ENCODE data around the gene TTC33. TPM values are rescaled to one million over a fixed set of nuclear protein-coding genes. Genes with fewer than 3 reads are reported as not detected.

The TTC33 gene
- total and polyA plus RNA-seq, 2 of the 13 experiments (the other 11 are each of a cell fraction or from before 2014, with no cell fraction given), result 4.5 to 20.0 TPM

DNA sequence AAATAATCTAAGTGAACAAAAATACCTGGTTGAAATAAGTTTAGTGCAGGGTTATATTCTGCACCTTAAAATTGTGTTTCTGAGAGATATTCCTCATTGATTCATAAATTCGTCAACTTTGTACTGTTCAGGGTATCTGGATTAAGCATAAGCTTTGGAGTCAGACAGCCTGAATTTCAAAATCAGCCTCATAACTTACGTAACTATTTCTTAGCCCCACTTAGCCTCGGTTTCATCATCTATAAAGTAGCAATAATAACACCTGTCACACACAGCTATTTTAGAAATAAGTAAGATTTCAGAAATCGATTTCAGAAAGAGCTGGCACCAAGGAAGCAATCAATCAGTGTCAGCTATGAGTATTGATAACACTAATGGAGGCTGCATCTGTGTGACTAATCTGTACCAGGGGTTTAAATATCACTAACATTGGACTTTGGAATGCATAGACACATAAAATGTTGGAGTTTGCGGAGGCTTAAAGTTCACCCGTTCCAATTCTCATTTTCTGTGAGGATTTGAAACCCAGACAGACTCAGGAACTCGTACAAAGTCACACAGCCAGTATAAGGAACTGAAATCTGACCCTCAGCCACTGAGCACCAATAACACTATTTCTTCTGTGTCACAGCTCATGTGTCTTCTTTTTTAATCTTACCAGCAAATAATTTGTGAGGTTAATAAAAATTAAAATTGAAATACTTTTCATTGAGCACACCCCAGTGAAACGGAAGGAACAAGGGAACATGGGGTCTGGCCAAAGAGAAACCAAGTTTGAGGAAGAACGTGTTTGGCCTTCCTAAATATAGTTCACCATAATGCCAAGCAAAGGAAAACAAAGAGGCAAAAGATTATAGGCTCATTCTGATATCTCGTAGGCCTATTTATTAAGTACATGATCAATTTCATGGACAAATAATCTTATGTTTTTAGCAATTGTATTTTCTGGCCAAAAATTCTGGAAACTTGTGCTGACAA lies 270.5 kb downstream of the TTC33 start:
- POLR2A ChIA-PET, result no interaction called here
- in situ Hi-C loops (cut with HindIII; ENCODE audit: extremely low pct_ligation_motif_present, low pct_unique_long_range_greater_than_20kb), result no loop called here
- 27% methylated on average over 10 of the region's 10 CpGs for WGBS (ENCODE audit: low lambda C conversion rate)
- no peaks in the 10 kb centered on the region for H3K9me3 ChIP-seq (ENCODE audit: low read length)
- no peak overlapping the region for H3K4me3 ChIP-seq (replicated peaks in 1 of 3; ENCODE audit: insufficient read depth in 1 of 3, low read depth in 2 of 3, low read length in 3 of 3)
- BruUV-seq (replicated peaks), result no TSS peak
- H3K9ac ChIP-seq (ENCODE audit: insufficient read depth, low read depth, low read length), result no peak overlapping the region
- H3K27ac ChIP-seq (ENCODE audit: extremely low read length, insufficient read depth, low read length), result no peak overlapping the region
- H3K27me3 ChIP-seq (ENCODE audit: control insufficient read depth in 1 of 2, insufficient read depth in 2 of 2, low read length in 2 of 2), result no peaks in the 10 kb centered on the region
- 0 out of 2 replicates have a peak, but pooled peaks cover 7% of the 10 kb centered on the region for H3K4me1 ChIP-seq (ENCODE audit: insufficient read depth, low read length)
- intact Hi-C loops (cut with micrococcal nuclease; ENCODE audit: unreplicated experiment), result no loop called here
- no peaks in the 10 kb centered on the region for H4K20me1 ChIP-seq (ENCODE audit: insufficient read depth, low read length)
- TF ChIP-seq HNF4A (CRISPR knock-in tag; IDR thresholded peaks at IDR 0.05) (peak; percentile 27; the same call in 1 of the 2 replicates), ZNF562 (CRISPR knock-in tag; IDR thresholded peaks at IDR 0.05; ENCODE audit: borderline replicate concordance) (no peak), ZNF616 (CRISPR knock-in tag; IDR thresholded peaks at IDR 0.05; ENCODE audit: low read depth) (no peak), ZNF614 (CRISPR knock-in tag; IDR thresholded peaks at IDR 0.05; ENCODE audit: borderline replicate concordance) (no peak), HOXA5 (CRISPR knock-in tag; IDR thresholded peaks at IDR 0.05) (peak; percentile 76; the same call in 1 of the 2 replicates), POGZ (CRISPR knock-in tag; IDR thresholded peaks at IDR 0.05) (no peak), BCL6 (CRISPR knock-in tag; IDR thresholded peaks at IDR 0.05) (no peak), ZNF224 (CRISPR knock-in tag; IDR thresholded peaks at IDR 0.05) (no peak), CEBPB (IDR thresholded peaks at IDR 0.05; ENCODE audit: borderline replicate concordance, low read depth, low read length) (peak; percentile 68)
- TF ChIP-seq, protein P1, sequence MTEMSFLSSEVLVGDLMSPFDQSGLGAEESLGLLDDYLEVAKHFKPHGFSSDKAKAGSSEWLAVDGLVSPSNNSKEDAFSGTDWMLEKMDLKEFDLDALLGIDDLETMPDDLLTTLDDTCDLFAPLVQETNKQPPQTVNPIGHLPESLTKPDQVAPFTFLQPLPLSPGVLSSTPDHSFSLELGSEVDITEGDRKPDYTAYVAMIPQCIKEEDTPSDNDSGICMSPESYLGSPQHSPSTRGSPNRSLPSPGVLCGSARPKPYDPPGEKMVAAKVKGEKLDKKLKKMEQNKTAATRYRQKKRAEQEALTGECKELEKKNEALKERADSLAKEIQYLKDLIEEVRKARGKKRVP (CRISPR knock-in tag; IDR thresholded peaks at IDR 0.05), result peak in 1 of 2 experiments; percentile 16; a peak in 1 of 4 replicates
- TF ChIP-seq, protein P2, sequence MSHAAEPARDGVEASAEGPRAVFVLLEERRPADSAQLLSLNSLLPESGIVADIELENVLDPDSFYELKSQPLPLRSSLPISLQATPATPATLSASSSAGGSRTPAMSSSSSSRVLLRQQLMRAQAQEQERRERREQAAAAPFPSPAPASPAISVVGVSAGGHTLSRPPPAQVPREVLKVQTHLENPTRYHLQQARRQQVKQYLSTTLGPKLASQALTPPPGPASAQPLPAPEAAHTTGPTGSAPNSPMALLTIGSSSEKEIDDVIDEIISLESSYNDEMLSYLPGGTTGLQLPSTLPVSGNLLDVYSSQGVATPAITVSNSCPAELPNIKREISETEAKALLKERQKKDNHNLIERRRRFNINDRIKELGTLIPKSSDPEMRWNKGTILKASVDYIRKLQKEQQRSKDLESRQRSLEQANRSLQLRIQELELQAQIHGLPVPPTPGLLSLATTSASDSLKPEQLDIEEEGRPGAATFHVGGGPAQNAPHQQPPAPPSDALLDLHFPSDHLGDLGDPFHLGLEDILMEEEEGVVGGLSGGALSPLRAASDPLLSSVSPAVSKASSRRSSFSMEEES (CRISPR knock-in tag; IDR thresholded peaks at IDR 0.05), result no peak
- no peak for FAIRE-seq
- no peaks in the 10 kb centered on the region for H3K79me2 ChIP-seq (ENCODE audit: insufficient read depth, low read length)
- CTCF ChIA-PET (ENCODE audit: low intra/inter-chr PET ratio, low total read pairs), result no interaction called here
- peak overlapping the region; percentile 14; the same call in 1 of the 2 replicates for H3K4me2 ChIP-seq (ENCODE audit: low read depth, low read length)
- ATAC-seq, result peak; percentile 40; the same call in 1 of the 3 replicates
- H3K36me3 ChIP-seq (replicated peaks in 1 of 2; ENCODE audit: control insufficient read depth in 1 of 2, insufficient read depth in 2 of 2, low read length in 2 of 2), result no peaks in the 10 kb centered on the region
- no peak for DNase-seq (ENCODE audit: low spot score)
- no peak overlapping the region for H2AFZ ChIP-seq (ENCODE audit: low read length)
